Mesendoderm (in vitro differentiated cells): ENCODE results near the gene KTN1.

Experiments used
- DNase-seq: peaks from one replicate; pipeline ENCODE4 v3.0.0; 2013
- H2AK5ac ChIP-seq: 2 replicates; pipeline ENCODE4 v1.6.1; 2013; ENCODE audit warnings: low read length, inconsistent platforms
- H2BK120ac ChIP-seq: 2 replicates; pipeline ENCODE4 v1.6.1; 2013; ENCODE audit warnings: low read depth, mild to moderate bottlenecking, low read length, moderate library complexity, mixed read lengths
- H2BK15ac ChIP-seq: replicated peaks from 2 replicates; pipeline ENCODE4 v1.6.1; 2013; ENCODE audit warnings: low read depth, mild to moderate bottlenecking, moderate library complexity
- H2BK5ac ChIP-seq: 2 replicates; pipeline ENCODE4 v1.6.1; 2013; ENCODE audit warnings: low read length, inconsistent platforms
- H3K18ac ChIP-seq: 2 replicates; pipeline ENCODE4 v1.6.1; 2013; ENCODE audit warnings: mild to moderate bottlenecking, low read length, mixed read lengths
- H3K23ac ChIP-seq: one replicate; pipeline ENCODE4 v1.6.1; 2013; ENCODE audit warnings: low read length
- H3K27ac ChIP-seq: 2 replicates; pipeline ENCODE4 v1.5.1; 2013; ENCODE audit warnings: low read depth, mild to moderate bottlenecking, inconsistent platforms, low read length, moderate library complexity
- H3K27me3 ChIP-seq: 2 replicates; pipeline ENCODE4 v1.6.1; 2013; ENCODE audit warnings: low read length, control low read depth, mild to moderate bottlenecking, inconsistent platforms; ENCODE audit not compliant: insufficient read depth, poor library complexity
- H3K36me3 ChIP-seq: 2 replicates; pipeline ENCODE4 v1.6.1; 2013; ENCODE audit warnings: low read length, inconsistent platforms; ENCODE audit not compliant: control insufficient read depth, insufficient read depth
- H3K4ac ChIP-seq: one replicate; pipeline ENCODE4 v1.6.1; 2013; ENCODE audit warnings: low read depth, mild to moderate bottlenecking, low read length, moderate library complexity
- H3K4me1 ChIP-seq: 2 replicates; pipeline ENCODE4 v1.6.1; 2013; ENCODE audit warnings: low read depth, low read length, inconsistent platforms; ENCODE audit not compliant: control insufficient read depth
- H3K4me2 ChIP-seq: 2 replicates; pipeline ENCODE4 v1.6.1; 2013; ENCODE audit warnings: low read length
- H3K4me3 ChIP-seq: 2 replicates; pipeline ENCODE4 v1.5.1; 2013; ENCODE audit warnings: mild to moderate bottlenecking, low read length
- H3K56ac ChIP-seq: one replicate; pipeline ENCODE4 v1.6.1; 2013; ENCODE audit warnings: low read length
- H3K79me1 ChIP-seq: 2 replicates; pipeline ENCODE4 v1.6.1; 2013; ENCODE audit warnings: low read length, inconsistent platforms
- H3K79me2 ChIP-seq: 2 replicates; pipeline ENCODE4 v1.6.1; 2013; ENCODE audit warnings: mild to moderate bottlenecking, low read length; ENCODE audit not compliant: control insufficient read depth, insufficient read depth
- H3K9ac ChIP-seq: 2 replicates; pipeline ENCODE4 v1.6.1; 2013; ENCODE audit warnings: low read length, inconsistent platforms
- H4K5ac ChIP-seq: one replicate; pipeline ENCODE4 v1.6.1; 2013; ENCODE audit warnings: low read length
- H4K8ac ChIP-seq: one replicate; pipeline ENCODE4 v1.6.1; 2013; ENCODE audit warnings: low read depth, mild to moderate bottlenecking, control low read depth, low read length, moderate library complexity
- WGBS: extraction: QIAGEN DNeasy Blood & Tissue Kit; methylation state at CpG from one replicate; pipeline ENCODE4 v1.1.7; 2013; ENCODE audit warnings: low lambda C conversion rate, missing lambda C conversion rate; ENCODE audit not compliant: insufficient coverage; ENCODE audit errors: extremely low coverage; 5-methylcytosine and 5-hydroxymethylcytosine counted together

The KTN1 gene

GRCh38 chr14:55545779-55546178 is 34.2 kb upstream of the KTN1 start:
- Histone ChIP-seq H3K79me1 (no peaks in the 10 kb centered on the region), H3K23ac (no peak overlapping the region), H4K8ac (no peak overlapping the region), H2BK5ac (no peak overlapping the region), H3K4me1 (no peaks in the 10 kb centered on the region), H3K4me3 (no peak overlapping the region), H3K4me2 (no peak overlapping the region), H3K9ac (no peak overlapping the region), H3K27ac (no peak overlapping the region), H3K36me3 (no peaks in the 10 kb centered on the region), H3K18ac (no peak overlapping the region), H4K5ac (no peak overlapping the region), H2BK15ac (no peak overlapping the region), H3K79me2 (no peaks in the 10 kb centered on the region), H3K56ac (no peak overlapping the region), H3K4ac (no peak overlapping the region), H2BK120ac (no peak overlapping the region), H2AK5ac (no peak overlapping the region), H3K27me3 (no peaks in the 10 kb centered on the region)
- no CpG with 5 or more reads among the region's 1 CpG for WGBS
- no peak for DNase-seq

- Histone ChIP-seq H2BK5ac (no peak overlapping the region), H3K18ac (no peak overlapping the region), H3K4me2 (no peak overlapping the region), H2AK5ac (no peak overlapping the region), H3K4me1 (no peaks in the 10 kb centered on the region), H3K27ac (no peak overlapping the region), H3K79me1 (no peaks in the 10 kb centered on the region), H3K9ac (no peak overlapping the region), H4K5ac (no peak overlapping the region), H3K4ac (no peak overlapping the region), H2BK120ac (no peak overlapping the region), H3K27me3 (no peaks in the 10 kb centered on the region), H4K8ac (no peak overlapping the region), H3K23ac (no peak overlapping the region), H3K36me3 (no peaks in the 10 kb centered on the region), H2BK15ac (no peak overlapping the region), H3K56ac (no peak overlapping the region), H3K79me2 (no peaks in the 10 kb centered on the region), H3K4me3 (no peak overlapping the region)
- no CpG with 5 or more reads among the region's 3 CpGs for WGBS
- no peak for DNase-seq
Measured at GRCh38 chr14:55546212-55546874, 33.7 kb upstream of the KTN1 start.

- no peak overlapping the region for H3K9ac ChIP-seq
- no peak overlapping the region for H4K5ac ChIP-seq
- H3K56ac ChIP-seq: no peak overlapping the region
- no peak overlapping the region for H3K4me3 ChIP-seq
- H3K27me3 ChIP-seq: no peaks in the 10 kb centered on the region
- no peak overlapping the region for H2BK5ac ChIP-seq
- no peaks in the 10 kb centered on the region for H3K79me2 ChIP-seq
- H3K4ac ChIP-seq: no peak overlapping the region
- H2BK15ac ChIP-seq: no peak overlapping the region
- no peaks in the 10 kb centered on the region for H3K4me1 ChIP-seq
- H2BK120ac ChIP-seq: no peak overlapping the region
- no peak overlapping the region for H3K18ac ChIP-seq
- H3K23ac ChIP-seq: no peak overlapping the region
- H3K79me1 ChIP-seq: no peaks in the 10 kb centered on the region
- no peak for DNase-seq
- no peaks in the 10 kb centered on the region for H3K36me3 ChIP-seq
- H2AK5ac ChIP-seq: no peak overlapping the region
- no CpG with 5 or more reads among the region's 3 CpGs for WGBS
- H3K4me2 ChIP-seq: no peak overlapping the region
- H3K27ac ChIP-seq: no peak overlapping the region
- no peak overlapping the region for H4K8ac ChIP-seq
Measured at GRCh38 chr14:55547650-55548315, 32.2 kb upstream of the KTN1 start.

- Histone ChIP-seq H3K27me3 (no peaks in the 10 kb centered on the region), H3K4me3 (no peak overlapping the region), H3K79me1 (no peaks in the 10 kb centered on the region), H4K5ac (no peak overlapping the region), H3K23ac (no peak overlapping the region), H4K8ac (no peak overlapping the region), H3K27ac (no peak overlapping the region), H3K36me3 (no peaks in the 10 kb centered on the region), H2AK5ac (no peak overlapping the region), H3K4me1 (no peaks in the 10 kb centered on the region), H3K4me2 (no peak overlapping the region), H2BK120ac (no peak overlapping the region), H3K4ac (no peak overlapping the region), H3K9ac (no peak overlapping the region), H3K79me2 (no peaks in the 10 kb centered on the region), H2BK15ac (no peak overlapping the region), H3K56ac (no peak overlapping the region), H3K18ac (no peak overlapping the region), H2BK5ac (no peak overlapping the region)
- DNase-seq: no peak
- WGBS: no CpG with 5 or more reads among the region's 2 CpGs
Measured at GRCh38 chr14:55553791-55554190, 26.2 kb upstream of the KTN1 start.

- Histone ChIP-seq H4K5ac (no peak overlapping the region), H2AK5ac (no peak overlapping the region), H3K4me3 (no peak overlapping the region), H3K36me3 (no peaks in the 10 kb centered on the region), H3K27ac (no peak overlapping the region), H2BK5ac (no peak overlapping the region), H3K9ac (no peak overlapping the region), H3K23ac (no peak overlapping the region), H3K56ac (no peak overlapping the region), H3K27me3 (no peaks in the 10 kb centered on the region), H3K18ac (no peak overlapping the region), H3K79me2 (no peaks in the 10 kb centered on the region), H3K4me1 (no peaks in the 10 kb centered on the region), H2BK120ac (no peak overlapping the region), H4K8ac (no peak overlapping the region), H3K4me2 (no peak overlapping the region), H3K79me1 (no peaks in the 10 kb centered on the region), H2BK15ac (no peak overlapping the region), H3K4ac (no peak overlapping the region)
- peak; percentile 20 for DNase-seq
- WGBS: no CpG with 5 or more reads among the region's 3 CpGs
Measured at GRCh38 chr14:55556929-55557623, 22.9 kb upstream of the KTN1 start.
